GM21360 (cell line): ENCODE results near the gene TSGA10.
"Not testable (repeated sequence)": the region's sequence is repeated elsewhere in the genome, so short reads cannot be mapped to it uniquely, and the experiment has no call there.

ENCODE experiments used
- ATAC-seq: cut with Tn5 transposase; IDR thresholded peaks from one replicate; pipeline ENCODE4 v1.9.1; 2021; ENCODE audit warnings: mild to moderate bottlenecking, moderate library complexity; ENCODE audit not compliant: unreplicated experiment

TSGA10 gene

DNA sequence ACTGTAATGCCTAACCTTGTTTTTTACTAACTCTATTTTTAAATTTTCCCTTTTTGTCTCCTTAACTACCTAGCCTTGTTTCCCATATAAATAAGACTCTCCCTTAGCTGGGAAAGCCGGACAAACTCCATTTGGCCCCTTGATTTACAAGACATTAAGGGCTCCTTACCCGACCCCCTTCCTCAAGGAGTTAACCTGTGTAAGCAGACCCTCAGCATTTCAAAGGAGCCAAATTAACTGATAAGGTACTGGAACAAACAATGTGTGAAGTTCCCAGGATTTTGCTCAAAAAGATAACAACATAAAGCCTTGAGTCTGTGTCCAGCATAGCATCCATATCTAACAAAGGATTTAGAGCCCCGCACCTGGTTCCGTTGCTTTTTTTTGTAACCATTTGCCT is 72.9 kb downstream of the TSGA10 start:
- no peak for ATAC-seq

DNA sequence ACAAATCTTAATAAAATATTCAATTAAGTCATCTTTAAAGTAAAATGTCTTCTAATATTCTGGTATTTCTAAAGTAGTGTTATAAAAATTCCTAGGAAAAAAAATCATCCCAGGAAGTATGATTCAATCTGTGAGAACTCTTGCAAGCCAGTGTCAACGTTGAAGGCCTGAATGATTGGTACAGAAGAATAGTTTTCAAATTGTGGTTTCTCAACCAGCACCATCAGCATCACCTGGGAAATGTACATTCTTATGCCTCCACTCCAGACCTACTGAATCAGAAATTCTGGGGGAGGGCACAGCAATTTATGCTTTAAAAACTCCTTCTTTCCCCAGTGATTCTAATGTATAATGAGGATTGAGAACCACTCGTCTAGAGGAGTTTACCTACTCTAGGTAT is 75.5 kb downstream of the TSGA10 start:
- no peak for ATAC-seq

DNA sequence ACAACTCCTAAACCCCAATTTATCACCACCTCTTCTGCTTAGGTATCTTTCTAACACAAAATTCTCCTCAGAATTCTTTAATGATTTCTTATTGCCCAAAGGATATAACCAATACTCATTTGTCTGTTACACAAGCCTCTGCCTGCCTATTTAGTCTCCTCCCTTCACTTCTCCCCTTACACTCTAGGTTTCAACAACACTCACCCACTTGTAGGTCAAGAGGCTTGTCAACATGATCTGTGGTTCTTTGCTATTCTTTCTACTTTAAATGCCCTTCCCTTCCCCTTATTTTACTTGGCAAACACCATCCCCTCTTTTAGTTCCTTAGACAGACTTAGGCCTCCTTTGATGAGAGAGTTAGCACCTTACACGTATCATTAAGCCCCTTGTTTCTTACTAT is 82.2 kb downstream of the TSGA10 start:
- no peak for ATAC-seq

DNA sequence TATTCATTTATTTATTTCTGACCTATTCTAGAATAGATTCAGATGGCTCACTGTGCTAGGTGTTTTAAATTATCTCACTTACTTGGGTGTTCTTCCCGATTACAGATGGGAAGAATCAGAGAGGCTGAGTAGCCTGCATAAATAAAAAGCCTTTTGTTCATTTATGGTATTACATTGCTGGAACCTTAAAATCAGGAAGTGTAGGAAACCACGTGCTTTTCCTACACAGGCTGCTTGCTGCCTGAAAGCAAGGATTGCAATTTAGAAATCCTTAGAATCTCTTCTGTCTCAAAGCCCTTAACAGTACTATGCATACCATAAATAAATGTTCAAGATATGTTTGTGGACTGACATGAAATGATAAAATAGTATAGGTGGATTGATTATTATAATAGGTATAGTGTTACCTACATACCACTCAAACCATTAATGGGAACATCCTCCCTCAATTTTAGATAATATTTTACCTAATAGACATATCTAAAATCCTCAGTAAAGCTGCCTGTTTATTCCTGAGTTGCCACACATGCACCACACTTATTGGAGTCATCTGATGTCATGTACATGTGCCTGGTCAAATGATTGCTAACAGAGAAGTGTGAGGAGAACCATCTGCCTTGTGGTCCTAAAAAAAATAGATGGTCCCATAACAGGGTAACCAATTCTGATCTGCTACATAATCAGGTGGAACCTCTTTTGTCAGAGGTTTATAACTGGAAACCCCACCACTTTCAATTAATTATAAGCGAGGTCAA is 86.7 kb downstream of the TSGA10 start:
- no peak for ATAC-seq

DNA sequence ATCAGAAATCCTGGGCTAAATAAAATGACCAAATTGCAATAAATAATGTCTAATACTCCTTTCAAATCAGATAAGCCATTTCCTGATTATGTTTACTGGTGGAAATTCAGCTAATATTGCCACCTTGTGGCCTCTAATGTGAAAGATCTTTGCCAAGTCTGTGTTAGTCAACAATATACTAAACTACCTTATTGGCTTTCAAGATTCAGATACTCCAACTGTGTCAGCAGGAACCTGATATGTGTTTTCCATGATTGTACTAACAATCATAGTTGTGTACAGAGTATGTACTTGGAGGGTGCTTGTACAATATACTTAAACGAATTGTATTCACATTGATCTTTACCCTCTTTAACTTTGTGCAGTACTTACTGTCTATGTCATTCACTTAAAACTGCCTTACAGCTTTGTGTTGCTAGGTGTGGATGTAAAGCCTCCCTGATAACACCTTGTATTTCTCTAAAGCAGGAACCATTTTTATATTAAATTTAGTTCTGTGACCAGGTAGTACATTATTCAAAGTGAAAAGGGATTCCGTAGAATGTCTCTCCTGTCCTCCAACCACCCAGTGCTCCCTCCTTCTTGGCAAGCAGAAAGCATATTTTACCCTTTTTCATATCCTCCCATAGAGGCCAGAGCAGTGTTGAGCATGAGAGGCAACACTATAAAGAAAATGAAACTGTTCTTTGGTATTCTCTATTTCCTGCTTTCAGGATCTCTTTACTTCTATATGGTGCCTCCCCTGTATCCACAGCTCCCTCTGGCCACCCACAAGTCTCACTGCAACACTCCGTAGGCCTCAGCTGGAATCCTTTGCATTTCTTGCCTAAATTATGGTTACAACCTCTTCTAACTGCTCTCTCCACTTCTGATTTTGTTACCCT is 88.4 kb downstream of the TSGA10 start:
- peak; percentile 93 for ATAC-seq

DNA sequence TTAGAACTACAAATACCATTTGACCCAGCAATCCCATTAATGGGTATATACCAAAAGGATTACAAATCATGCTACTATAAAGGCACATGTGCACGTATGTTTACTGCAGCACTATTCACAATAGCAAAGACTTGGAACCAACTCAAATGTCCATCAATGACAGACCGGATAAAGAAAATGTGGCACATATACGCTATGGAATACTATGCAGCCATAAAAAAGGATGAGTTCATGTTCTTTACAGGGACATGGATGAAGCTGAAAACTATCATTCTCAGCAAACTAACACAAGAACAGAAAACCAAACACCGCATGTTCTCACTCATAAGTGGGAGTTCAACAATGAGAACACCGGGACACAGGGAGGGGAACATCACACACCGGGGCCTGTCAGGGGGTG is 105.6 kb downstream of the TSGA10 start:
- not testable (repeated sequence) for ATAC-seq

DNA sequence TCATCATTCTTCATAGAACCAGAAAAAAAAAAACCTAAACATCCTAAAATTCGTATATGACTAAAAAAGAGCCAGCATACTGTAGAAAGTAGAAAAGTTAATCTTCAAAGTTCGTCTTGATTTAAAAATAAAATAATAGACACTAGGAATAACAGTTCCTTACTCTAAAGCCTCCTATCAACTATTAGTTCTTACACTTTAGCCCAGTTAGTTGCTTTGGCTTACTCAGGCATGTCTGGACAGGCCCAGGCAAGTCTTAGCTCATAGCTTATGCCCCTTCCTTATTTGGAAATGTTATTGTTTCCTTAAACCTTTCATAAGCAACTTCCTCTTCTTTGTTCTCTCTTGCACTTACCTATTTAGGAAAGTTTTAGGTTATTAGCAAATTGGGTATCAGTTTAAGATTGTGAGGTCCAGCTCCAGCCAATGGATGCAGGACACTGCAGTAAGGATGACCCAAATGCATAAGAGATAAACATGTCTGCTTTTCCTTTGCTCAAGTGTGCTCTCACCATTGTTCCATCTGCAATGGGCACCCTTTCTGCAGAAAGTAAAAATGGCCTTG is 113.9 kb downstream of the TSGA10 start:
- not testable (repeated sequence) for ATAC-seq

DNA sequence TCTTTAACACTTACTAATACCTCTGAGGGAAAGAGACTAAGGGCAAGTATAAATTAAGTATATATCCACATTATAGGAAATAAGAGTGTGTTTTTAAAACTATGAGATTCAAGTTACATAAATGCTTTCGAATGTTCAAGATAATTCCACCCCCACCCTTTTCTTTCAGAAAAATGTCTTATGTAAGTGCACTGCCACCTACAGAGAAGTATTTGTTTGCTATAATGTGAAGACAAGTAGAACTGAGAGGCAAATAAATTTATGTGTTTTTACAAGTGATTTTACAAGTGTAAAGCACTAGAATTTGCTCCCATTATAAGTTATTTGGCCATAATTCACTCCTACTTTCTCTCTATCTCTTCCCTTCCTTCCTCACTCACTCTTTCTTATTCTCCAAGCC is 118.8 kb downstream of the TSGA10 start:
- no peak for ATAC-seq

DNA sequence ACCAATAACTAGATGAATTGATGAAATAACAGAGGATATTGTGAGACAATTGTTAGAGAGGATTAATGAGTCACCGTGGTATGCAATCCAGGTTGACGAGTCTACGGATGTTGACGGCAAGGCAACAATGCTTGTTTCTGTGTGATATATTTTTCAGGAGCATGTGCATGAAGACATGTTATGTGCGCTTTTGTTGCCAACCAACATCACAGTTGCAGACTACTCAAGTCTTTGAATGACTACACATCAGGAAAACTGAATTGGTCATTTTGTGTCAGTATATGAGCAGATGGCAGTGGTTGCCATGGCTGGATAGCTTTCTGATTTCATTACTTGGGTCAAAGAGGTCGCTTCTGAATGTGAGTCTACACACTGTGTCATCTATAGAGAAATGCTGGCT is 122.0 kb downstream of the TSGA10 start:
- ATAC-seq: no peak

DNA sequence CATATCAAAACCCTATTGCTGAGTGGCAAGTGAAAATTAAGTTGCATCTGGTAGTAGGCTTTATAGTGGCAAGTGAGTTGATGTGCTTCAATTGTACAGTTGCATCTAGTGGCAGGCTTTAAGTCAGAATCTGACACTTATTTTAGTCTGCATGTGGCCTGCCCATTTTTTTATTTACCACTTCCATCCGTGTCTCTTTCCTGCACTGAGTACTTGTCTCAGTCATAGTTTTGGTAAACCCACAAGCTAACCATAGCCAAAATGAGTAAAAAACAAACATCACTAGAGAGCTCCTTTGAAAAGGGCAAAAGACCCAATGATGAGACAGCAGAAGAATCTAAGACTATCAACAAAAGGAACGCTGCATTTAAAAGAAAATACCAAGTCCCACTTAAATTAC is 122.7 kb downstream of the TSGA10 start:
- no peak for ATAC-seq

DNA sequence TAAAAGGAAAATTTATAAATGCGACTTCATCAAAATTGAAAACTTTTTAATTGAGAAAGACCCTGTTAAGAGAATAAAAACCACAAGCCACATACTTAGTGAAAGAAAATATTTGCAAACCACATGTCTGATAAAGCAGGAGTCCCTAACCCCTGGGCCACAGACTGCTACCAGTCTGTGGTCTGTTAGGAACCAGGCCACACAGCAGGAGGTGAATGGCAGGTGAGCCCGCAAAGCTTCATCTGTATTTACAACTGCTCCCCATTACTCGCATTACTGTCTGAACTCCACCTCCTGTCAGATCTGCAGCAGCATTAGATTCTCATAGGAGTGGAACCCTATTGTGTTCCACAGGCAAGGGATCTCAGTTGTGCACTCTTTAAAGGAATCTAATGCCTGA is 123.3 kb downstream of the TSGA10 start:
- ATAC-seq: no peak

DNA sequence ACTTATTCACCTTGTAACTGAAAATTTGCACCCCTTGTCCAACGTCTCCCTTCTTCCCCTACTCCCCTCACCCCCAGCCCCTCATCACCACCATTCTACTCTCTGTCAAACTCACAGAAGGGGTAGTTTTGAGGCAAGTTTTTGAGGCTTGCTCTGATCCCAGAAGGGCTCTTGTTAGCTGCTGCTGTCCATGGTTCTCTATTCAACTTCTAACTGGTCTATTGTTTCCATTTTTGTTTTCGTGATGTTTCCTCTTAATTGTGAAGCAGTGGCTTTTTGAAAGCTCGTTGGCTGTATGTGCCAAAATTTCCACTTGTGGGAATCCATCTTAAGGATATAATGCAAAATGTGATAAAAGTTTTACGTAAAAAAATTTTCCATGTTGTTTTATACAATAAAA is 126.2 kb downstream of the TSGA10 start:
- no peak for ATAC-seq

DNA sequence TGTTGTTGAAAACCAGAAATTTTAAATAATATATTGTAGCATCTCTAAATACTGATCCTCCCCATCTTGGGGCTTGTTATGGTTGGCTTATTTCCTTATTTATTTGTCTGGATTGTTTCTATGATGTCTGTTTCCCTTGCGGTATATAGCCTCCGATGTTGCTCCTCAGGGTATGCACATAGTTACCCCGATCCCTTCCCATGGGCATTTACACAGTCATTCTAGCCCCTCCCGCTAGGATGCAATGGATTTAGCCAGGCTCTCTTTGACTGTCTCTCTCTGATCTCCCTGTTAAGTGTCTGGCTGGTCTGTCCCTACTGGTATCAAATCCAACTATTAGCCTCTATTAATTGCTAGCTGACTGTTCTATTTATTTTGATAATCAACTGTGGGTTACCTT is 126.9 kb downstream of the TSGA10 start:
- no peak for ATAC-seq

DNA sequence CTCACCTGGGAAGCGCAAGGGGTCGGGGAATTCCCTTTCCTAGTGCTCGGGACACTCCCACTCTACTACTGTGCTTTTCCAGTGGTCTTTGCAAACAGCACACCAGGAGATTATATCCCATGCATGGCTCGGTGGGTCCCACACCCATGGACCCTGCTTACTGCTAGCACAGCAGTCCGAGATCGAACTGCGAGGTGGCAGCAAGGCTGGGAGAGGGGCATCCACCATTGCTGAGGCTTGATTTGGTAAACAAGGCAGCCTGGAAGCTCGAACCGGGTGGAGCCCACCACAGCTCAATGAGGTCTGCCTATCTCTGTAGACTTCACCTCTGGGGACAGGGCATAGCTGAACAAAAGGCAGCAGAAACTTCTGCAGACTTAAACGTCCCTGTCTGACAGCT is 154.0 kb downstream of the TSGA10 start:
- ATAC-seq: no peak

DNA sequence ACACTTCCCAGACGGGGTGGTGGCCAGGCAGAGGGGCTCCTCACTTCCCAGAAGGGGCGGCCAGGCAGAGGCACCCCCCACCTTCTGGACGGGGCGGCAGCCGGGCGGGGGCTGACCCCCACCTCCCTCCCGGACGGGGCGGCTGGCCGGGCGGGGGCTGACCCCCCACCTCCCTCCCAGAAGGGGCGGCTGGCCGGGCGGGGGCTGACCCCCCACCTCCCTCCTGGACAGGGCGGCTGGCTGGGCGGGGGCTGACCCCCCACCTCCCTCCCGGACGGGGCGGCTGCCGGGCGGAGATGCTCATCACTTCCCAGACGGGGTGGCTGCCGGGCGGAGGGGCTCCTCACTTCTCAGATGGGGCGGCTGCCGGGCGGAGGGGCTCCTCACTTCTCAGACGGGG is 166.0 kb downstream of the TSGA10 start:
- ATAC-seq: not testable (repeated sequence)

DNA sequence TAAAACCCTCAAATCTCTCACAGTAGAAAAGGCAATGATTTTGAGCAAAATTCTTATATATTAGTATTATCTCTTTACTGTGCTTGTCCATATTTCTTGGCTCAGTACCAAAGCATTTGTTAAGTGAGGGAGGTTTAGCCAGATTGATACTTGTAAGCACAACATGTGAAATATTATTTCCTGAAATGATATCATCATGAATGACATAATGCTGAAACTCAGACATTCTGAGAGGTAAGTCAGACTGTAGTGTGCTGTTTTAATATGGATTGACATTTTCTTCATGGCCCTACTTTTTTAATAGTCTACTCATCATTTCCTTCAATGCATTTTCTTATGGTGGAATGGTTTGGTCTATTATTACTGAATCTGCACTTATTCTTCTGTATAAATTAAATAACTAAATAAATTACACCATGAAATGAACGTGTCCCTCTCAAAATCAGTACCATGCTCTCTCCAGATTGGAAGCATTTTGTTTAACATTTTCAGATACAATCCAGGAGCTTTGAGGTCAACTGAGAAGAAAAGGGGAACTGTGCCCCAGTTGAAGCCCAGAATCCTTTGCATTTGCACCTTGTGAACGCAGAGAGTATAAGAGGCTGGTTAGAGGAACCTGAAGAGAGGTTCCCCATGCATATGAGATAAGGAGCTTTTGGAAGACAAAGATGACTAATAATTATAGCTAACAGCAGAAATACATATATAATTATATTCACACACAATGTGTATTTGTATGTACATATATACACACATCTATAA is 168.7 kb downstream of the TSGA10 start:
- no peak for ATAC-seq

DNA sequence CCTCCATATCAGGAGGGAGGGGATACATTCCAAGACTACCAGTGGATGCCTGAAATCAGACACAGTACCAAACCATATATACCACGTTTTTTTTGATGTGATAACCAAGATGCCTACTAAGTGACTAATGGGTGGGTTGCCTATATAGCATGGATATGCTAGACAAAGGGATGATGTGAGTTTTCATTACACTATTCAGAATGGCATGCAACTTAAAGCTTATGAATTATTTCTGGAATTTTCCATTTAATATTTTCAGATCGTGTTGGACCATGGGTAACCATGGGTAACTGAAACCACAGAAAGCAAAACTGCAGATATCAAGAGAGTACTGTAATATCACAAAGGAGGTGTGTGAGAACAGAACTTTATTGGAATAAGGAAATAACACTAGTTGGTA is 179.1 kb downstream of the TSGA10 start:
- ATAC-seq: no peak

DNA sequence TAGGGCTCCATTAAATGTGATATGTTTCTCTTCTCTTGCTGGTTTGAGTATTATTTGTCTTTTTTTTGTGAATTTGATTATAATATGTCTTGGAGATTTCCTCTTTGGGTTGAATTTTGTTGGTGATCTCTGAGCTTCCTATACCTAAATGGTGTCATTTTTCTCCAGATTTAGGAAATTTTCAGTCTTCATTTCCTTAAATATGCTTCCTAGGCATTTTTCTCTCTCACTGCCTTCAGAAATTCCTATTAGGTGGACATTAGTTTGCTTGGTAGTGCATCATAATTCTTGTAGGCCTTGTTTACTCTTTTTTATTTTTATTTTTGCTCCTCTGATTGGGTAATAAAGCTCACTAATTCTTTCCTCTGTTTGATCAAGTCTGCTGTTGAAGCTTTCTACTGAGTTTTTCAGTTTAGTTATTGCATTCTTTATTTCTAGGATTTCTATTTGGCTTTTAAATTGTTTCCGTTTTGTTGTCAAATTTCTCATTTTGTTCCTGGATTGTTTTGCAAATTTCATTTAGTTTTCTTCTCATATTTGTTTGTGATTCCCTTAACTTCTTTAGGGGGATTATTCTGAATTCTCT is 182.1 kb downstream of the TSGA10 start:
- no peak for ATAC-seq

DNA sequence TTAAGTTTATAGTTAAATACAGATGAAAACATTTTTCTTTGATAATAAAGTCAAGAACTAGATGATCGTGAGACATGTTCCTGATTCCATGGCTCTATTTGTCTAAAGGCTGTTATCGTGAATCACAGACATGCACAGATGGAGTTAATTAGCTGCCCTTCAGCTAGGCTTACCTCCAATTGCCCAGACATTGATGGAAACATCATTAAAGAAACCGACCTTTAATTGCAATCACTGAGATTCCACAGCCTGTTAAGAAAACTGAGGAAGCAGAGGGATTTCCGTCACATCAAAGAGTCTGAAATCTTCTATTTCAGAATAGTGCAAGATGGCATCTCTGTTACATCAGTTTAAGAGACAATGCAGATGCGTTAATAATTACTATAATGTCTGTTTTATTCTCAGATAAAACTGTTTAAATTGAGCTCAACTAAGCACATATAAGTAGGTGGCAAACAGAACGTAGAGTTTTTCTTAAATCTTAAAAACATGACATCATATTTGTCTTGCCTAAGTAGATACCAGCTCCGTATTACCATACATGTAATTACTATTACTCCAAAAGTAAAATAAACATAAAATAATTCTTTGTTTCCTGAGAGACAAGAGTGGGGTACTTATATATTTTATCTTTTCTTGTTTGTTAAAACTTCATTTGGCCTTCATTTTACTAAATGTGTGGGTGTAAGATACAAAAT is 194.8 kb downstream of the TSGA10 start:
- ATAC-seq: no peak

DNA sequence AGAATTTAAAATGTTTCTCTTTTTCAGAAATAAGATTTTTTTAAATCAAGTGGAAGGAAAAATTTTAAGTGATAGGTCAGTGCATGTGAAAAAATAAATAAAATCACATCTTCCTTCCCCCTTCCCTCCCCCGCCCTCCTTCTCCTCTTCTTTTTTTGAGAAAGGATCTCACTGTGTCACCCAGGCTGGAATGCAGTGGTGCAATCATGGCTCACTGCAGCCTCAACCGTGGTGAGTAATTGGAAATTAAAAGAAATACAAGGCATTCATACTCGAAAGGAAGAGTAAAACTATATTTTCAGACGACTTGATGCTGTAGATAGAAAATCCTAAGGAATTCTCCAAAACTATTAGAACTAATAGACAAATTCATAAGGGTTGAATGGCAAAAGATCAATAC is 201.8 kb downstream of the TSGA10 start:
- no peak for ATAC-seq
